GM12878 (cell line): ENCODE measurements around the gene RPL22L1. TPM values are rescaled to one million over a fixed set of nuclear protein-coding genes. Genes with fewer than 3 reads are reported as not detected.

Experiments used
- ATAC-seq: fragments of 200-7000 bp; cut with Tn5 transposase; 3 replicates; pipeline ENCODE4 v1.9.1; 2020; ENCODE audit warnings: mild to moderate bottlenecking, moderate library complexity
- BruUV-seq: library from RNA; stranded (reverse); fragments of 400-500 nt; replicated peaks from 2 replicates; lab custom pipeline; 2021; lab: Mats Ljungman, UMichigan
- CTCF ChIA-PET: fragments of 300-600 bp; sonication (Branson Sonifier 250); formaldehyde crosslinking; extraction: SDS; loops from one replicate; lab custom pipeline; 2021; ENCODE audit warnings: inconsistent platforms; lab: Yijun Ruan, JAX
- POLR2A ChIA-PET: fragments of 350-600 bp; formaldehyde crosslinking; extraction: SDS; loops from one replicate; lab custom pipeline; 2021; ENCODE audit warnings: inconsistent platforms; lab: Charles Lee
- RAD21 ChIA-PET: fragments of 300-600 bp; sonication (Branson Sonifier 250); formaldehyde crosslinking; loops from one replicate; lab custom pipeline; 2023; ENCODE audit warnings: antibody characterized with exemption; ENCODE audit not compliant: unreplicated experiment; lab: Charles Lee
- SMC1A ChIA-PET: fragments of 300-600 bp; sonication (Branson Sonifier 250); formaldehyde crosslinking; loops from one replicate; lab custom pipeline; 2023; ENCODE audit not compliant: unreplicated experiment, uncharacterized antibody; lab: Charles Lee
- DNase-seq: peaks from one replicate; pipeline ENCODE4 v3.0.0-alpha.2; 2011; ENCODE audit warnings: low read depth, low spot score
- FAIRE-seq: peaks from 3 replicates; lab custom pipeline; 2011; peaks lifted over from hg19 to GRCh38; lab: Jason Lieb, UNC
- H2AFZ ChIP-seq: 2 replicates; pipeline ENCODE4 v1.6.0; 2011; ENCODE audit warnings: low read depth, low read length, control low read depth; ENCODE audit not compliant: control insufficient read depth
- H3K27ac ChIP-seq: 2 replicates; pipeline ENCODE4 v1.5.1; 2011; ENCODE audit warnings: control low read depth; ENCODE audit not compliant: control insufficient read depth, insufficient read depth
- H3K27me3 ChIP-seq, 2 experiments: replicated peaks in 1 of 2; 2 replicates each; pipeline versions ENCODE4 v1.6.0 to v1.6.1; 2011; ENCODE audit warnings: low read length in 1 of 2; ENCODE audit not compliant: control insufficient read depth in 2 of 2, insufficient read depth in 2 of 2
- H3K36me3 ChIP-seq, 2 experiments: 2 replicates each; pipeline ENCODE4 v1.5.1; 2011; ENCODE audit warnings: low read length in 1 of 2; ENCODE audit not compliant: control insufficient read depth in 2 of 2, insufficient read depth in 2 of 2
- H3K4me1 ChIP-seq: 2 replicates; pipeline ENCODE4 v1.6.1; 2011; ENCODE audit warnings: mild to moderate bottlenecking, low read length, moderate library complexity, mixed read lengths; ENCODE audit not compliant: control insufficient read depth, insufficient read depth
- H3K4me2 ChIP-seq: 2 replicates; pipeline ENCODE4 v1.6.0; 2011; ENCODE audit warnings: control low read depth; ENCODE audit not compliant: control insufficient read depth, insufficient read depth
- H3K4me3 ChIP-seq: fragments of 200-600 bp; sonication (generic); 2 replicates; pipeline ENCODE4 v1.5.1; 2016
- H3K79me2 ChIP-seq: 2 replicates; pipeline ENCODE4 v1.6.0; 2011; ENCODE audit warnings: low read length; ENCODE audit not compliant: control insufficient read depth, insufficient read depth
- H3K9ac ChIP-seq: 2 replicates; pipeline ENCODE4 v1.8.0; 2011; ENCODE audit warnings: low read length, control low read depth, mixed read lengths; ENCODE audit not compliant: control insufficient read depth, insufficient read depth
- H3K9me3 ChIP-seq: replicated peaks from 3 replicates; pipeline ENCODE4 v1.5.1; 2011; ENCODE audit warnings: mild to moderate bottlenecking, low read length; ENCODE audit not compliant: control insufficient read depth, insufficient read depth
- H4K20me1 ChIP-seq: 2 replicates; pipeline ENCODE4 v1.6.0; 2011; ENCODE audit not compliant: control insufficient read depth, insufficient read depth
- BHLHE40 ChIP-seq, 2 experiments: fragments of 450-650 bp in 1 of 2; IDR thresholded peaks; 2 replicates each; pipeline ENCODE4 v1.6.1; 2011 to 2017; ENCODE audit warnings: low read depth in 2 of 2, borderline replicate concordance in 1 of 2, improper control_type of control experiment in 1 of 2, low read length in 1 of 2, mild to moderate bottlenecking in 1 of 2
- MYB ChIP-seq: fragments of 150-350 bp; IDR thresholded peaks from 2 replicates; pipeline ENCODE4 v1.6.1; 2014; ENCODE audit warnings: mild to moderate bottlenecking, low read depth, low read length, borderline replicate concordance
- RAD21 ChIP-seq: IDR thresholded peaks from 2 replicates; pipeline ENCODE4 v1.6.1; 2011; ENCODE audit warnings: mild to moderate bottlenecking, low read depth, low read length, moderate library complexity; ENCODE audit not compliant: insufficient read depth
- SMAD1 ChIP-seq: fragments of 450-650 bp; IDR thresholded peaks from 2 replicates; pipeline ENCODE4 v1.6.1; 2018; ENCODE audit warnings: mild to moderate bottlenecking, low read depth; ENCODE audit not compliant: partially characterized antibody
- TAF1 ChIP-seq: IDR thresholded peaks from 2 replicates; pipeline ENCODE4 v1.6.1; 2011; ENCODE audit warnings: mild to moderate bottlenecking, low read depth, low read length, borderline replicate concordance
- TARDBP ChIP-seq: IDR thresholded peaks from 2 replicates; pipeline ENCODE4 v1.6.1; 2016; ENCODE audit warnings: borderline replicate concordance
- TCF7 ChIP-seq: IDR thresholded peaks from 2 replicates; pipeline ENCODE4 v1.6.1; 2014; ENCODE audit warnings: antibody characterized with exemption, borderline replicate concordance
- YY1 ChIP-seq: IDR thresholded peaks from 2 replicates; pipeline ENCODE4 v1.6.1; 2011; ENCODE audit warnings: low read depth, mild to moderate bottlenecking, low read length
- WGBS: methylation state at CpG from one replicate; pipeline ENCODE4 v1.1.6; 2016; ENCODE audit warnings: low lambda C conversion rate; ENCODE audit not compliant: insufficient replicate concordance, insufficient coverage; ENCODE audit errors: missing lambda C conversion rate; 5-methylcytosine and 5-hydroxymethylcytosine counted together
- in situ Hi-C: fragments of 300-500 bp; cut with MboI; formaldehyde crosslinking; loops from 9 replicates; pipeline ENCODE4 v1.14.3; 2018; ENCODE audit warnings: mixed read lengths
- intact Hi-C: fragments of 100-400 bp; cut with micrococcal nuclease; formaldehyde crosslinking; loops from one replicate; pipeline ENCODE4 v1.14.2; 2022; ENCODE audit not compliant: unreplicated experiment
- polyA plus RNA-seq, 11 experiments: library from polyadenylated mRNA; depleted of rRNA in 4 of 11; unstranded in 6 of 11; stranded (reverse) in 5 of 11; fragments of >200 nt; fragmentation: Nextera tagmentation in 4 of 11; fragmentation: Illumina TruSeq in 1 of 11; extraction: Ambion mirVana in 4 of 11; extraction: Trizol in 1 of 11; gene quantifications; 1 replicate in 1 of 11; 2 replicates in 10 of 11; pipeline versions ENCODE4 v1.2.1 to v1.2.3, GENCODE V29; 2011 to 2016; ENCODE audit warnings: inconsistent platforms in 2 of 11, missing spikeins in 2 of 11, low read depth in 1 of 11
- total RNA-seq, 4 experiments: library from RNA; depleted of rRNA in 3 of 4; stranded (reverse); fragments of >200 nt in 3 of 4; fragmentation: Illumina TruSeq in 1 of 4; extraction: Trizol in 1 of 4; gene quantifications; 2 replicates each; pipeline versions ENCODE4 v1.2.1 to v1.2.3, GENCODE V29; 2013 to 2021
- TF ChIP-seq, protein P1 (sequence below): fragments of 450-650 bp; formaldehyde crosslinking; IDR thresholded peaks from 2 replicates; pipeline ENCODE4 v1.4.0; 2020; ENCODE audit warnings: mild to moderate bottlenecking, moderate library complexity
- TF ChIP-seq, protein P2 (sequence below): fragments of 150-350 bp; IDR thresholded peaks from 2 replicates; pipeline ENCODE4 v1.6.1; 2016; ENCODE audit warnings: low read depth, low read length
- TF ChIP-seq, protein P3 (sequence below): IDR thresholded peaks from 2 replicates; pipeline ENCODE4 v1.6.1; 2011; ENCODE audit warnings: borderline replicate concordance, low read depth, mild to moderate bottlenecking, moderate library complexity, low read length; ENCODE audit not compliant: insufficient read depth, poor library complexity, severe bottlenecking
- TF ChIP-seq, protein P4 (sequence below): IDR thresholded peaks from 2 replicates; pipeline ENCODE4 v1.6.1; 2012; ENCODE audit warnings: low read depth, low read length, improper control_type of control experiment

The RPL22L1 gene
- total and polyA plus RNA-seq, 10 of the 15 experiments (the other 5 are each of a cell fraction or from before 2014, with no cell fraction given): 203 to 803 (median 422) TPM

DNA sequence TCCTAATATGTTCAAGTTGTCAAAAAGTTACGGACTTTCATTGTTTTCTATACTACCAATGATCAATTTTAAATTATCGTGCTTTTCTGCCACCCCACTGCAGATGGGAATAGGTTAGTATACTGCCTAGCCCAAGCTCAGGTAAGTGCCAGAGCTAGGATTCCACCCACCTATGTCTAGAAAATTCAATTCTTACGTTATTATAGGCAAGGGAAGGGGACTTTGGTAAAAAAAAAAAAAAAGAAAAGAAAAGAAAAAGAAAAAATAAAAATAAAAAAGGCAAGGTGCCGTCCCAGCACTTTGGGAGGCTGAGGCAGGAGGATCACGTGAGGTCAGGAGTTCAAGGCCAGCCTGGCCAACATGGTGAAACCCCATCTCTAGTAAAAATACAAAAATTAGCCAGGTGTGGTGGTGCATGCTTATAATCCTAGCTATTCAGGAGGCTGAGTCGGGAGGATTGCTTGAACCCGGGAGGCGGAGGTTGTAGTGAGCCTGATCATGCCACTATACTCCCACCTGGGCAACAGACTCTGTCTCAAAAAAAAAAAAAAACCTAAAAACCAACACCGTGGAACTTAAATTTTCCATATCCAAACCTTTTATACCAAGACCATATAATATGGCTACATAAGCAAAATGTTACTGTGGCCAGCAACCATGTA, 1.3 kb downstream of the RPL22L1 start:
- Histone ChIP-seq H3K79me2 (peaks cover 32% of the 10 kb centered on the region), H3K4me3 (peak overlapping the region; percentile 87), H3K27ac (peak overlapping the region; percentile 96; the same call in 1 of the 2 replicates), H3K9ac (peak overlapping the region; percentile 93), H3K4me1 (no peaks in the 10 kb centered on the region; the same call in 1 of the 2 replicates), H3K9me3 (no peaks in the 10 kb centered on the region; the same call in 2 of the 3 replicates), H3K36me3 (peaks cover 0 to 18% of the 10 kb centered on the region in 2 experiments; a peak in 2 of 4 replicates), H3K4me2 (peak overlapping the region; percentile 87), H3K27me3 (no peaks in the 10 kb centered on the region), H4K20me1 (no peaks in the 10 kb centered on the region; the same call in 1 of the 2 replicates), H2AFZ (no peak overlapping the region)
- BruUV-seq: no TSS peak
- WGBS: 4% methylated on average over 9 of the region's 9 CpGs
- ChIA-PET SMC1A (interaction anchor here (1.1 to 1.7 kb wide), 2 partner anchors 11 to 233 kb away, joined by 3 read pairs; no protein-coding TSS in a partner anchor), CTCF (interaction anchor here (0.6 to 1.2 kb wide), 4 partner anchors 502 to 1746 kb away, joined by 3 read pairs; no protein-coding TSS in a partner anchor), POLR2A (interaction anchor here (0.6 to 0.8 kb wide), 3 partner anchors 96 to 501 kb away, joined by 3 to 5 read pairs (median 4); no protein-coding TSS in a partner anchor), RAD21 (interaction anchor here (0.6 kb wide), 1 partner anchor 464 kb away, joined by 3 read pairs; no protein-coding TSS in a partner anchor)
- intact Hi-C loops: loop anchor here (5.0 kb wide), 1 partner anchor 1096 kb away; the partner anchor contains the start of gene MYNN
- no peak for DNase-seq
- FAIRE-seq: no peak
- in situ Hi-C loops: no loop called here
- no peak for ATAC-seq
- TF ChIP-seq TCF7 (no peak), BHLHE40 (IDR thresholded peaks at IDR 0.05; ENCODE audit: borderline replicate concordance in 1 of 2, low read depth in 2 of 2, low read length in 1 of 2) (peak in 1 of 2 experiments; percentile 69; a peak in 2 of 4 replicates), TAF1 (no peak), RAD21 (no peak), SMAD1 (peak; percentile 42), TARDBP (no peak), YY1 (no peak), MYB (no peak)
- TF ChIP-seq, protein P1, sequence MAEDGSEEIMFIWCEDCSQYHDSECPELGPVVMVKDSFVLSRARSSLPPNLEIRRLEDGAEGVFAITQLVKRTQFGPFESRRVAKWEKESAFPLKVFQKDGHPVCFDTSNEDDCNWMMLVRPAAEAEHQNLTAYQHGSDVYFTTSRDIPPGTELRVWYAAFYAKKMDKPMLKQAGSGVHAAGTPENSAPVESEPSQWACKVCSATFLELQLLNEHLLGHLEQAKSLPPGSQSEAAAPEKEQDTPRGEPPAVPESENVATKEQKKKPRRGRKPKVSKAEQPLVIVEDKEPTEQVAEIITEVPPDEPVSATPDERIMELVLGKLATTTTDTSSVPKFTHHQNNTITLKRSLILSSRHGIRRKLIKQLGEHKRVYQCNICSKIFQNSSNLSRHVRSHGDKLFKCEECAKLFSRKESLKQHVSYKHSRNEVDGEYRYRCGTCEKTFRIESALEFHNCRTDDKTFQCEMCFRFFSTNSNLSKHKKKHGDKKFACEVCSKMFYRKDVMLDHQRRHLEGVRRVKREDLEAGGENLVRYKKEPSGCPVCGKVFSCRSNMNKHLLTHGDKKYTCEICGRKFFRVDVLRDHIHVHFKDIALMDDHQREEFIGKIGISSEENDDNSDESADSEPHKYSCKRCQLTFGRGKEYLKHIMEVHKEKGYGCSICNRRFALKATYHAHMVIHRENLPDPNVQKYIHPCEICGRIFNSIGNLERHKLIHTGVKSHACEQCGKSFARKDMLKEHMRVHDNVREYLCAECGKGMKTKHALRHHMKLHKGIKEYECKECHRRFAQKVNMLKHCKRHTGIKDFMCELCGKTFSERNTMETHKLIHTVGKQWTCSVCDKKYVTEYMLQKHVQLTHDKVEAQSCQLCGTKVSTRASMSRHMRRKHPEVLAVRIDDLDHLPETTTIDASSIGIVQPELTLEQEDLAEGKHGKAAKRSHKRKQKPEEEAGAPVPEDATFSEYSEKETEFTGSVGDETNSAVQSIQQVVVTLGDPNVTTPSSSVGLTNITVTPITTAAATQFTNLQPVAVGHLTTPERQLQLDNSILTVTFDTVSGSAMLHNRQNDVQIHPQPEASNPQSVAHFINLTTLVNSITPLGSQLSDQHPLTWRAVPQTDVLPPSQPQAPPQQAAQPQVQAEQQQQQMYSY: no peak
- TF ChIP-seq, protein P2, sequence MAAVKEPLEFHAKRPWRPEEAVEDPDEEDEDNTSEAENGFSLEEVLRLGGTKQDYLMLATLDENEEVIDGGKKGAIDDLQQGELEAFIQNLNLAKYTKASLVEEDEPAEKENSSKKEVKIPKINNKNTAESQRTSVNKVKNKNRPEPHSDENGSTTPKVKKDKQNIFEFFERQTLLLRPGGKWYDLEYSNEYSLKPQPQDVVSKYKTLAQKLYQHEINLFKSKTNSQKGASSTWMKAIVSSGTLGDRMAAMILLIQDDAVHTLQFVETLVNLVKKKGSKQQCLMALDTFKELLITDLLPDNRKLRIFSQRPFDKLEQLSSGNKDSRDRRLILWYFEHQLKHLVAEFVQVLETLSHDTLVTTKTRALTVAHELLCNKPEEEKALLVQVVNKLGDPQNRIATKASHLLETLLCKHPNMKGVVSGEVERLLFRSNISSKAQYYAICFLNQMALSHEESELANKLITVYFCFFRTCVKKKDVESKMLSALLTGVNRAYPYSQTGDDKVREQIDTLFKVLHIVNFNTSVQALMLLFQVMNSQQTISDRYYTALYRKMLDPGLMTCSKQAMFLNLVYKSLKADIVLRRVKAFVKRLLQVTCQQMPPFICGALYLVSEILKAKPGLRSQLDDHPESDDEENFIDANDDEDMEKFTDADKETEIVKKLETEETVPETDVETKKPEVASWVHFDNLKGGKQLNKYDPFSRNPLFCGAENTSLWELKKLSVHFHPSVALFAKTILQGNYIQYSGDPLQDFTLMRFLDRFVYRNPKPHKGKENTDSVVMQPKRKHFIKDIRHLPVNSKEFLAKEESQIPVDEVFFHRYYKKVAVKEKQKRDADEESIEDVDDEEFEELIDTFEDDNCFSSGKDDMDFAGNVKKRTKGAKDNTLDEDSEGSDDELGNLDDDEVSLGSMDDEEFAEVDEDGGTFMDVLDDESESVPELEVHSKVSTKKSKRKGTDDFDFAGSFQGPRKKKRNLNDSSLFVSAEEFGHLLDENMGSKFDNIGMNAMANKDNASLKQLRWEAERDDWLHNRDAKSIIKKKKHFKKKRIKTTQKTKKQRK: no peak
- TF ChIP-seq, protein P3, sequence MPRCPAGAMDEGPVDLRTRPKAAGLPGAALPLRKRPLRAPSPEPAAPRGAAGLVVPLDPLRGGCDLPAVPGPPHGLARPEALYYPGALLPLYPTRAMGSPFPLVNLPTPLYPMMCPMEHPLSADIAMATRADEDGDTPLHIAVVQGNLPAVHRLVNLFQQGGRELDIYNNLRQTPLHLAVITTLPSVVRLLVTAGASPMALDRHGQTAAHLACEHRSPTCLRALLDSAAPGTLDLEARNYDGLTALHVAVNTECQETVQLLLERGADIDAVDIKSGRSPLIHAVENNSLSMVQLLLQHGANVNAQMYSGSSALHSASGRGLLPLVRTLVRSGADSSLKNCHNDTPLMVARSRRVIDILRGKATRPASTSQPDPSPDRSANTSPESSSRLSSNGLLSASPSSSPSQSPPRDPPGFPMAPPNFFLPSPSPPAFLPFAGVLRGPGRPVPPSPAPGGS: no peak
- TF ChIP-seq, protein P4, sequence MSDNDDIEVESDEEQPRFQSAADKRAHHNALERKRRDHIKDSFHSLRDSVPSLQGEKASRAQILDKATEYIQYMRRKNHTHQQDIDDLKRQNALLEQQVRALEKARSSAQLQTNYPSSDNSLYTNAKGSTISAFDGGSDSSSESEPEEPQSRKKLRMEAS: no peak
